Rectal smooth muscle tissue (tissue), 1 donor: ENCODE results near the gene HSPBP1.

Experiments
- H3K27ac ChIP-seq: one replicate; pipeline ENCODE4 v1.7.0; 2013; ENCODE audit warnings: low read depth, low read length, inconsistent platforms
- H3K27me3 ChIP-seq: one replicate; pipeline ENCODE4 v1.7.0; 2013; ENCODE audit warnings: low read length; ENCODE audit not compliant: control insufficient read depth, insufficient read depth
- H3K36me3 ChIP-seq: one replicate; pipeline ENCODE4 v1.7.0; 2013; ENCODE audit warnings: low read length; ENCODE audit not compliant: control insufficient read depth, insufficient read depth
- H3K4me1 ChIP-seq: one replicate; pipeline ENCODE4 v1.7.0; 2013; ENCODE audit warnings: low read length; ENCODE audit not compliant: control insufficient read depth, insufficient read depth
- H3K4me3 ChIP-seq: one replicate; pipeline ENCODE4 v1.7.0; 2013; ENCODE audit warnings: low read length
- H3K9ac ChIP-seq: one replicate; pipeline ENCODE4 v1.7.0; 2013; ENCODE audit warnings: low read length

The HSPBP1 gene

DNA sequence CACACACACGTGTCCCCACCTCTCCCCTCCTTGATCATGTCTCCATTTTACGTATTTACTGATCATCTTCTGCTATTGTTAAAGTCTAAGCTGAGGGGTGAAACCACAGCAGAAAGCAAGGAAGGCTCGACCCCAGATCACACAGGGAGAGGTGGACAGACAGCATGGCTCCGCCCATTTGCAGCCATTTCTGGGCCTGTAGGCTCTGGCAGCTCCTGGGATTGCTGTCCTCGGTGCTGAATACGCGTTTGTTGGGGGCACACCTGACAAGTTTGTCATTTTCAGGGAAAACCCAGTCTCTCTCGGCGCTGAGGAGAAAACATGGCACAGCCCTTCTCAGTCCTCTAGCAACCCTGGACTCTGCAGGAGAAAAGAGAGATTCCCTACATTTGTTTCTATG lies 59.4 kb downstream of the HSPBP1 start:
- Histone ChIP-seq H3K9ac (no peak overlapping the region), H3K27me3 (no peaks in the 10 kb centered on the region), H3K36me3 (no peaks in the 10 kb centered on the region), H3K4me3 (no peak overlapping the region), H3K27ac (no peak overlapping the region), H3K4me1 (no peaks in the 10 kb centered on the region)

DNA sequence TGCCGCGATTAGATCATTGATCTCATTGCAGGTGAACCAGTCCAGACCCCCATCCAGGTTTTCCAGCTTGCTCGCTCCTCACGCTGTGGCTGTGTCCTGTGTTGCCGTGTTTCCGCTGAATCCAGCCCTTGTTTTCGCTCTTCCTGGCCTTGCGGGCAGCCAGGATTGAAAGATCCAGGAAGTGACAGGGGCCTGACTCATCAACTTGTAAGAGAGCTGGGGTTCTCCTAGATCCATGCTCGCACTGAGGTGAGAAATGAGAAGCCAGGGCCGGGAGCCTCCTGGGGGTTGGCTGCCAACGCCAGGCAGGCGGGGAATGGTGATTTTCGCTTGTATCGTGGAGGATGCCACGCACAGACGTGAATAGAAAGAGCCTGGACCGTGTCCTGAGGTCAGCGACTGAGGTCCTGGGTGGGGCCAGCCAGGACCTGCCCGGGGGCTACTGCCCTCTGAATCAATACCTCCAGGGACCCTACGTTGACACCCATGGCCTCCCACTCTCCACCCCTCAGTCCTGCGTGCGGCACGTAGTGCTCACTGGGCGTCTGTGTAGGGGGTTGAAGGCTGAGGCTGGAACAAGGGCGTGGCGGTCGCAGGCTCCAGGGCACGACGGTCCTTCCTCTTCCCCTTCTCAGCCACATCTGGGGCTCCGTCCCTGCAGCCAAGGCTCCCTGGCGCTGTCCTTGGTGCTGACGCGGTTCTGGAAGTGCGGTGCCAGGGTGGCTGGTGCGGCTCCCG lies 63.3 kb downstream of the HSPBP1 start:
- H3K4me1 ChIP-seq = no peaks in the 10 kb centered on the region
- peak overlapping the region; percentile 21 for H3K27ac ChIP-seq
- H3K27me3 ChIP-seq = no peaks in the 10 kb centered on the region
- H3K36me3 ChIP-seq = no peaks in the 10 kb centered on the region
- H3K9ac ChIP-seq = no peak overlapping the region
- peak overlapping the region; percentile 59 for H3K4me3 ChIP-seq

DNA sequence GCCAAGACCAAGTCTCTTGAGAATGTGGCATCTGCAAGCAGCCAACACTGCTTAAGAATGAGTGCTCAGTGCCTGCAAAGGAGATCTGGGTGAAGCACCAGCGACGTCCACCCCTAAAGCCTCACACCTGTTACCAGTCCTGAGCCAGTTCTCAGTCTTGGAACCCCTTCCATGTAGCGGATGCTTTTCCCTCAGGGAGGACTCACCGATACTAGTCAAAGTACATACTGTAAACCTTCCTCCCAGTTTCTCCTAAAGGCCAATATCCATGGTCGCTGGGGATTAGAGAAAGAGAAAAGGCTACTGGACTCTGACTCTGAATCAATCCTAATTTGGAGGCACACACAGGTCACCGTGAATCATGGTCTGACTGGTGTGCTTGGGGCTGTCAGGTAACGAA lies 66.4 kb downstream of the HSPBP1 start:
- Histone ChIP-seq H3K27ac (no peak overlapping the region), H3K4me3 (no peak overlapping the region), H3K9ac (no peak overlapping the region), H3K27me3 (no peaks in the 10 kb centered on the region), H3K36me3 (no peaks in the 10 kb centered on the region), H3K4me1 (no peaks in the 10 kb centered on the region)

DNA sequence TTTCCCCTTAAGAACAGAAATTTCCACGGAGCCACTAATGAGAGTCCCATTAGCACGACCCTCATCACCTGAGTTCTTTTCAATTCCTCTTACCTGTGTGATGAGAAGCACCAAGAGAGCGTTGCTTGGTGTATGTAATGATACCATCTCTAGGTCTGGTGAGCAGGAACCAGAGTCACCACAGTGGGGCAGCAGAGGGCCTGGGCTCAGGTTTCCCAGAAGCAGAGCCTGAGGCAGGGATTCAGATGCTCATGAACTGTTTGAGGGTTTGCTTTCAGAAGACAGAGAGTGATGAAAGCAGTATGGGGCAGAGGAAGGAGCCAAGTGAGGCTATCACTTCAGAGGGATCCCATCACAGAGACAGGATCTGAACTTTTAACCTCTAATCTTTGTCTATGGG lies 67.5 kb downstream of the HSPBP1 start:
- Histone ChIP-seq H3K9ac (no peak overlapping the region), H3K27ac (no peak overlapping the region), H3K4me3 (no peak overlapping the region), H3K4me1 (no peaks in the 10 kb centered on the region), H3K27me3 (no peaks in the 10 kb centered on the region), H3K36me3 (no peaks in the 10 kb centered on the region)
